ENCODE results near the gene GPATCH1.

GRCh38 chr19:33139165-33139564 lies 58.2 kb downstream of the GPATCH1 start:
- no peak for TF ChIP-seq POLR2A (IDR thresholded peaks at IDR 0.05)
- TF ChIP-seq CTCF (IDR thresholded peaks at IDR 0.05), result no peak
- no peak for TF ChIP-seq POLR2AphosphoS5 (IDR thresholded peaks at IDR 0.05; ENCODE audit: insufficient read depth in 1 of 2, low read depth in 1 of 2)
